HG03457 (cell line): ENCODE results near the gene FAM200C.

Source experiments
- ATAC-seq: cut with Tn5 transposase; IDR thresholded peaks from one replicate; pipeline ENCODE4 v1.9.1; 2021; ENCODE audit warnings: moderate number of reproducible peaks; ENCODE audit not compliant: unreplicated experiment

FAM200C gene

DNA sequence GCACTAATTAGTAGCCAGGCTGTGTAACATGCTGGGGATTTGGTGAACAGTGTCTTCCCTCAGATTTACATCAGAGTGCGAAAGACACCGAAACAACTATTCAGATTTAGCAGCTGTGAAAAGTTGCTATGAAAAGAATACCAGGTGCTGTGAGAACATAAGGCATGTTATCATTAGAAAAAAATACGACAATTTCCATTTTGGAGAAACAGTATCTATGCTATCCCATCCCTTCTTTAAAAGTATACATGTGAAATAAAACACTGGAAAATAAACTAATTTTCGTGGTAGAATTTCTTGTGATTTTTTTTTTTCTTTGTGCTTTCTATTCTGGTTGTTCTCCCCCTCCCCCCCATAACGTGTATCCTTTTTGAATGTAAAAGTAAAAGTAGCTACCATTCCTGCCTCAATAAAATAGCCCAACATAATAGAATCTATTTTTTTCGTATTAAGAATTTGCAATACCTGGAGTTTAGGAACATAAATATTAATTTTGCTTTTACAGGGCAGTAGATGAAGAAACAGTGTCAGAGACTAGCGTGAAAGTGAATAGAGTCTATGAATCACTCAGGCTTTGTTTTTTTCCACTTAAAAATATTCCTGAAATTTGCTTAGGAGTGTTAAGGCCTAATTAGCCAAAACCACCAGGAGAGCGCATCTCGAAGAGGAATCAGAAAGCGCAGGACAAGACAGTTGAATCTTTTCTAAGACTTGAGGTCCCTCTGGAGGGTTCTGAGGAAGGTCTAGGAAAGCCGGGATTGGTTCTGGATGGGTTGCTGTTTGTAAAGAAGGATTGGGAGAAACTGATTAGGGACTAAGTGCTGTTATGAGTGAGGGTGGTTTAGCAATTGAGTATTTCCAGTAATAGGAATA, 19.8 kb upstream of the FAM200C start:
- no peak for ATAC-seq

DNA sequence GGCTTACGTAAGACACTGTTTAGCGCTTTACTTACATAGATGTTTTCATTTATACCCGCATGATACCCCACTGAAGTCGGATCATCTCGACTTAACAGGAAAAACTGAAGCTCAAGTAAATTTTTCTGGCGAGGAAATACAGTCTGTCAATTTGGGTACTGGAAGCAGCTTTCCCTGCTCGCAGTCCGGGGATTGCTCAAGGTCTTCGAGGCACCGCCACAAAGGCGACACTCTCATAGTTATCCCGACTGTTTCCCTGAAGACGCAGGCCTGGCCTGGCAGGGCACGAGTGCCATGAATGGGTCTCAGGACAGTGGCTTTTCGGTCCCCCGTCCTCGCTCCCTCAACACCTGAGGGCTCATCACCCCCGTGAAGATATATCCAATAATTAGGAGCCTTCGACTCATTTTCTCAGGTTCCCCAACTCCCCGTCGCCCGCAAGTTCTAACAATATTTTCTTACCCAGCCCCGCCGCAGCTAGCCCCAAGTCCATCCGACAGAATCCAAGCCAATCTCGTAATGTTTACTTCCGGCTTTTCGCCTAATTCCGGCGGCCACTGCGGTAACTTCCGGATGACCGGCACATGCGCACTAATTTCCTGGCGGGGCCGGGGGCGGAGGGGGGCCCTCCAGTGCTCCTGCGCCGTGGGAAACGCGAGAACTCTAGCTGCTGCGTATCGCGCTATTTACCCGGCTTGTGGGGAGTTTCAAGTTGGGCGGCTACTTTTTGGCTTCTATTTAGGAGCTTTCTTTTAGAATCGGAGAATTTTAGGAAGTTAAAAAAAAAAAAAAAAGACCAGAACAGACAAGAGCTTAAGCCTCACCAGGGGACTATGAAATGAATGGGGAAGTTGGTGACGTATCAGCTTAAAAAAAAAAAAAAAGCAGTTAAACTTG, 19.0 kb upstream of the FAM200C start, which contains the start of gene SLU7:
Gene SLU7 (minus strand): TSS at position 521 of the 897 bp plus-strand sequence. CDS start 3,787 bp downstream, outside the sequence.
- ATAC-seq, result peak; percentile 49

GRCh38 chr5:160398806-160399205, 1.0 kb downstream of the FAM200C start:
- ATAC-seq, result no peak

- no peak for ATAC-seq
Observed at GRCh38 chr5:160397492-160397891, 2.4 kb downstream of the FAM200C start.

DNA sequence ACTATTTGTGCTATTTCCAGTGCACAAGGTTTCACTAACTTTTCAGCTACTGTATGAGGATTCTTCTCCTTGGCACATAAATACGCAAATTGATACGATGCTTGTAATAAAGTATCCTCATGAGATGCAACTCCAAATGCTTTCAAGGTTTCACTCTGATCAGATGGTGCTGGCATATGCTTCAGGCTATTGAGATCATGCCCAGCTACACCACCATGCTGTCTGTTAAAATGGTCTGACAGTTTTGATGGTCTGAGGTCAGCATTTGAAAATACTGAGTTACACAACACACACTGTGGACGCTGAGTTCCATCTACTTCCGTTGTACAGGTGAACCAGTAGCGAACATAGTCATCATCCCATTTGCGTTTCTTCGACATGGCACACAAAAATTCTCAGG, 4.7 kb downstream of the FAM200C start:
- ATAC-seq, result no peak

DNA sequence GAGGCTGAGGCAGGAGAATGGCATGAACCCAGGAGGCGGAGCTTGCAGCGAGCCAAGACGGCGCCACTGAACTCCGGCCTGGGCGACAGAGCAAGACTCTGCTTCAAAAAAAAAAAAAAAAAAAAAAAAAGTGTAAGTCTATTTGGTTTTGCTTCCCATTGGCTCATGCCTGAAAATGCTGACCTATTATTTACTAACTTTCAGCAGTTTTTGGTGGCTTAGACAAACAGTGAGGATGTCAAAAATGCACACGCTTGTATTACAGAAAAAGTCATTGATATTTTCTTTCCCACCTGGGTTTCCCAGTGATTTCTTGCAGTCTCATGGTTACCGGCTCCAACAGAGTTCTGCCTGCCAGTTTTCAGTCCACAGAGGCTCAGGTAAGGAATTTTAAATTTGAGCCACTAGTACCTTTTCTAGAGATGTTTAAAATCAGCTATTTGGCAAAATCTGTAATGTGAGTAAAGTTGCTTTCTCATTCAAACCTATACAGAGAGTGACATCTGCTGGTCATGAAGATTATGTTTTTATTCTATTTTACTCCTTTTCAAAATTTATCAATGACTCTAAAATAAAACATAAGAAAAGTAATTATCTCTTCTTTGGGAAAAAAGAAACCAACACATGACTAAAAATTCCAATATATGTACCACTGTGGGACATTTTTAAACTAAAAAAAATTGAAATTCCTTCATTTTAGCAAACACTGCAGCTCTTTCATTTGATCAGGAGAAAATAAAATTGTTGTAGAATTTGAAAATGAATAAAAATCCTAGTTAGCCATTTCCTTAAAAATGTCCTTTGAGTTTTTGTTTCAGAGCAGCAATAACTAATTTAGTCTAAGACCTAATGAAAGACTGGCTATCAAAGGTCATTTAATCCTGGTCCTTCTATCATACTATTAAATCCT, 8.8 kb downstream of the FAM200C start:
- no peak for ATAC-seq

GRCh38 chr5:160387445-160387844, 12.4 kb downstream of the FAM200C start:
- ATAC-seq, result no peak

- no peak for ATAC-seq
Observed at GRCh38 chr5:160385496-160385895, 14.4 kb downstream of the FAM200C start.

- ATAC-seq, result no peak
Observed at GRCh38 chr5:160384681-160385080, 15.2 kb downstream of the FAM200C start.

GRCh38 chr5:160382346-160382745, 17.5 kb downstream of the FAM200C start:
- no peak for ATAC-seq

GRCh38 chr5:160380041-160380440, 19.8 kb downstream of the FAM200C start:
- ATAC-seq, result no peak

- ATAC-seq, result no peak
Observed at GRCh38 chr5:160379511-160379910, 20.3 kb downstream of the FAM200C start.

DNA sequence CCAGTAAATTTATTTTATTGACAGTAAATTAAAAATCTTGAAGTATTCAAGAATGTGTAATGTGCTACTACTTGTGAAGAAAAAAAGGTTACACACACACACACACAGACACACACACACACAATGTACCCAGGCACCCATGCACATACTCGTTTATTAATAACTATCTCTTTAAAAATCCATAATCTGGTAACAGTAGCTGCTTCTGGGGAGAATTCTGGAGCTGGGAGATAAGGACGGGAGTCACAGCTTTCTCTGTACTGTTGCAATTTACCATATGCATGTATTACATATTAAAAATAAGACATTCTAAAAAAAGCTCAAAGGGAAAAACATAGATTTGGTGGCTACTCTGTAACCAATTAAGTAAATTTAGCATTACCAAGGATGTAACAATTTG, 21.5 kb downstream of the FAM200C start:
- ATAC-seq, result no peak

GRCh38 chr5:160377651-160378050, 22.2 kb downstream of the FAM200C start:
- no peak for ATAC-seq

DNA sequence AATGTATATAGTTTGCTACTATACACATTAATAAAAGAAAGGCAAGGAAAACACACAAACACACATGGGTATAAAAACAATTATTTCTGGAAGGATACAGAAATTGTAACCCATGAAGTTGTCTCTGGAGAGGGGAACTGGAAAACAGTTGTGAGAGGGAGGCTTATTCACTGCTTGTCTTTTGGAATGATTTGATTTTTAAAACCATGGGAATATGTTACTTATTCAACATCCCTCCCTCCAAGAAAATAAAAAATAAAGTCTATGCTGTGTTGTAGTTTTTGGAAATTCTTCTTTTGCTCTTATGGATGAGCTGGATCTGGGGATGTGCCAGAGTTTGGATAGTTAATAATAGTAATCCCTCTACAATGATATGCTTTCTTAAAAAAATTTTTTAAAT, 23.4 kb downstream of the FAM200C start:
- ATAC-seq, result no peak

GRCh38 chr5:160375701-160376100, 24.2 kb downstream of the FAM200C start:
- ATAC-seq, result no peak

DNA sequence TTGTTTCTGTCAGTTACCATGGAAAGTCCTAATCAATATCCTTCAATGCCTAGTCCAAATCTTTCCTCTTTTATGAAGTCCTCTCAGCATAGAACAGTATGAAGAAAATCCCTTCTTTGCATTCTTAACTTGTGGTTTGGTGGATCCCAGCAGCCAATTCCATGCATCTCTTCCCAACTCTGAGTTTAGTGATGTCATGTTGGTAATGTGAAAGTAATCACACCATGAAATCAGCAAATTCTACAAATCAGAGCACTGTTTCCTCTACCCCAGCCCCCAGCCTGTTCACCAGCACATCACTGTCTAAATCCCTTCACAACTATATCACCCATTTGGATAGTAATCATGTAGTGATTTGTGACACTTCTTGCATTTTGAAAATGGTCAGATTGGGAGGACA, 24.7 kb downstream of the FAM200C start:
- ATAC-seq, result no peak

DNA sequence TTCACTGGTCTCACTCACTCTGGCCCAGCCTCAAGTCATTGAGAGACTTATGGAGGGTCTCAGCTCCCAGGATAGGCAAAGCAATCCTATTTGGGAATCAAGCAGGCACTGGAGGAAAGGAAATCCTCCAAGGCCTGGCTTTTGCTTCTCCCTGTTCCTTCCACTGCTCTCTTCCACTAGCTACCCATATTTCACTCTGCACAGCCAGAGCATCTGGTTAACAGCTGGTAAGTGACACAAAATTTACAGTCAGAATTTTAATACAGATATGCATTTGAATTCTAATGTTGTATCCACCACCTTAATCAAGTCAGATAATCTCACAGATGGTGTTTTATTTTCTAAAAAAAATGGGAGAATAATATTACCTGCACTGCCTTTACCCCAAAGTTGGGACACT, 28.6 kb downstream of the FAM200C start:
- no peak for ATAC-seq

DNA sequence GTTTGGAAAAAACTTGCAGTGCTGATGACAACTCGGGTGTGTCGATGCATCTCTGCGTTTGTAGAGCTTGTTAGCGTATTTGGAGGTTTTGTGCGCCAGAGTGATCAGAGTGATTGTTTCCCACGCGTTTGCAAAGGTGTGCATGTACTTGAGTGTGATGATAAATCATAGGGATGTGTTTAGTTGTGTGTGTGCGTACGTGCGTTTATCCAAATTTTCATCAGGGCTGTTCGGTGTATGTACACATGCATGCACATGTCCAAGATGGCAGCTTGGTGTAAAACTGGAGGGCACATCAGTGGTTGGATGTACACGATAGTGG, 29.2 kb downstream of the FAM200C start:
- ATAC-seq, result no peak

- ATAC-seq, result no peak
Observed at GRCh38 chr5:160369990-160370712, 29.7 kb downstream of the FAM200C start, which contains the start of gene C1QTNF2. TSS of gene C1QTNF2 (minus strand) at chr5:160370626. CDS start at chr5:160355011, 15,615 bp downstream.
